ENCODE results near the gene TMEM214.
A peak's percentile ranks its signal among the peaks of the same experiment; 100 is the strongest.

The TMEM214 gene, protein sequence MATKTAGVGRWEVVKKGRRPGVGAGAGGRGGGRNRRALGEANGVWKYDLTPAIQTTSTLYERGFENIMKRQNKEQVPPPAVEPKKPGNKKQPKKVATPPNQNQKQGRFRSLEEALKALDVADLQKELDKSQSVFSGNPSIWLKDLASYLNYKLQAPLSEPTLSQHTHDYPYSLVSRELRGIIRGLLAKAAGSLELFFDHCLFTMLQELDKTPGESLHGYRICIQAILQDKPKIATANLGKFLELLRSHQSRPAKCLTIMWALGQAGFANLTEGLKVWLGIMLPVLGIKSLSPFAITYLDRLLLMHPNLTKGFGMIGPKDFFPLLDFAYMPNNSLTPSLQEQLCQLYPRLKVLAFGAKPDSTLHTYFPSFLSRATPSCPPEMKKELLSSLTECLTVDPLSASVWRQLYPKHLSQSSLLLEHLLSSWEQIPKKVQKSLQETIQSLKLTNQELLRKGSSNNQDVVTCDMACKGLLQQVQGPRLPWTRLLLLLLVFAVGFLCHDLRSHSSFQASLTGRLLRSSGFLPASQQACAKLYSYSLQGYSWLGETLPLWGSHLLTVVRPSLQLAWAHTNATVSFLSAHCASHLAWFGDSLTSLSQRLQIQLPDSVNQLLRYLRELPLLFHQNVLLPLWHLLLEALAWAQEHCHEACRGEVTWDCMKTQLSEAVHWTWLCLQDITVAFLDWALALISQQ

GRCh38 chr2:27032495-27033252, at the start of gene TMEM214:
Gene TMEM214, plus strand, starts transcription at chr2:27032965. Its CDS starts 51 bp downstream, at chr2:27033016.
- peak; percentile 95 for DNase-seq (ENCODE audit: low spot score)

- DNase-seq (ENCODE audit: low spot score), result no peak
These were observed 49.0 kb upstream of the TMEM214 start for GRCh38 chr2:26983746-26984145.

DNA sequence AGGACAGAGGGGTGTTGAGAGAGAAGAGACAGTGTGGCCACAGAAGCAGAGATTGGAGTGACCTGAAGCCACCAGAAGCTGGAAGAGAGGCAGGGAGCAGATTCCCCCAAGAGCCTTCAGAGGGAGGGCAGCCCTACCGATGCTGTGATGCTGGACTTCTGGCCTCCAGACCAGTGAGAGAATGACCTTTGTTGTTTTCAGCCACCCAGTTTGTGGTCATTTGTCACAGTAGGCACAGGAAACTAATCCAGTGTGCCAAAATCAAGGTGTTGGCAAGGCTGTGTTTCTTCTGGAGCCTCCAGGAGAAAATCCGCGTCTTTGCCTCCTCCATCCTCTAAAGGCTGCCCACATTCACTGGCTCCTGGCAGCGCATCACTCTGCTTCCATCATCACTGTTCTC, 47.0 kb upstream of the TMEM214 start:
- DNase-seq (ENCODE audit: low spot score), result no peak

DNA sequence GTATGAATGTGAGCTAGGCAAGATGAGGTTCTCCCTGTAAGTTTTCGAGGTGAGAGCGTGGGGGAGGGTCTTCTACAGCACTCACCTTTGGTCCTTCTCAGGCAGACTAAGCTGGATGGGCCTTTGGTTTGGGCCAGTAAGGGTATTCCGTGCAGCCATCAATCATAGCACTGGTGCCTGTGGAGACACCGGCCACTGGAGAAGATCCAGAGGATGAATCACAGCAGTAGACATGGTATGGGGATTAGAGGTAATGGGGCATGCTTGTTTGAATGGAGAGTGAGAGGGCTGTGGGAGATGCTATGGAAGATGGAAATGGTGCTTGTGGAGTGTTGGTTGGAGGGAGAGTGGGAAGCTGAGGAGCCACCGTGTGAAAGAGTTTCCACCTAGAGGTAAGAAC, 46.2 kb upstream of the TMEM214 start:
- DNase-seq (ENCODE audit: low spot score), result no peak

GRCh38 chr2:26988058-26988860, 44.5 kb upstream of the TMEM214 start:
- DNase-seq (ENCODE audit: low spot score), result peak; percentile 68

DNA sequence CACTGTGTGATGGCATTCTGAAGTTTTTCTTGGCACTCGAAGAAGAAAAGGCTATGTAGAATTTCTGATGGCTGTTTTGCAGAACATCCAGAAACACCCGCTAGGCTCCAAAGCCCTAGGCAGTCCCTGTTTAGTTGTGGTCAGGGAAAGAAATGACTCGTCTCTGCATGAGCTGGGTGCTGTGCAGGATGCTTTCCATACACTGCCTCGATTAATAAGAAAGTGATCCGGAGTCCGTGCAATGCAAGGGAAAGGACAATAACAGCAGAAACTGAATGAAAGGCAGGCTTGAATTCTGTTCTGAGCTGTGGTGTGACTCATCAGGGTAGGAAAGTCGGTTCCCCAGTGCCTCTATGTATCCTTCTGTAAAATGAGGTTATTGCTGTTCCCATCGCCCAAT, 43.6 kb upstream of the TMEM214 start:
- peak; percentile 27 for DNase-seq (ENCODE audit: low spot score)

DNA sequence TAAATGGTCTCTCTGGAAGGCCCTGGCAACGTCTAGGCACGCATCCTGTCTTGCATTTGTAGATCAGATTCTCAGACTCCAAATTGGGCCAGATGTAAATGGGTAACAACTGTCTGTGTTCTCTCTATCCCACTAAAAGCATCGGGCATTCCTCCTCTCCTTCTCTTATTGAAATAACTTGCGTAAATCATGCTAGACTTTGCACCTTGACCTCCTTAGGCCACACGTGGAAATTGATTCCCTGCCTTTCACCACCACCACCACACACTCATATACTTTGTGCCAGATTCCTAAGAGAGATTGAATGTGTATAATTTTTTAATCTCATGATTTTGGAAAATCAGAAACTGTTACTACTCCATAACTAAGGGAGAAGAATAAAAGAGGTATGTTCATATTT, 41.0 kb upstream of the TMEM214 start:
- no peak for DNase-seq (ENCODE audit: low spot score)

- no peak for DNase-seq (ENCODE audit: low spot score)
These were observed 39.0 kb upstream of the TMEM214 start for GRCh38 chr2:26993768-26994167.

DNA sequence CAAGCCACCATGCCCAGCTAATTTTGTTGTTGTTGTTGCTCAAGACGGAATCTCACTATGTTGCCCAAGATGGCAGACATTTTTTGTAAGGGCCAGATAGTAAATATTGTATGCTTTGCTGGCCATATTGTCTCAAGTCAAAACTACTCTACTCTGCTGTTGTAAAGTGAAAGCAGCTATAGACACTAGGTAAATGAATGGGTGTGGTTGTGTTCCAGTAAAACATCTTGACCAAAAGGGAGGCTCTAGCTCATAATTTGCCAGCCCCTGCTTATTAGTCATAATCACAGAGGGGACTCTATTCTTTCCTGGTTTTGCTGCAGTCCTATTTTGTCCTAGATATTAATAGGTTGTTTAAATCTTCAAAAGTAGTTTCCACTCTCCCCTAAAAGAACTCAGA, 37.8 kb upstream of the TMEM214 start:
- DNase-seq (ENCODE audit: low spot score), result no peak

GRCh38 chr2:26997394-26997793, 35.4 kb upstream of the TMEM214 start:
- no peak for DNase-seq (ENCODE audit: low spot score)

GRCh38 chr2:26998323-26998722, 34.4 kb upstream of the TMEM214 start:
- DNase-seq (ENCODE audit: low spot score), result no peak

- DNase-seq (ENCODE audit: low spot score), result no peak
These were observed 32.5 kb upstream of the TMEM214 start for GRCh38 chr2:27000228-27000627.

GRCh38 chr2:27000995-27001394, 31.8 kb upstream of the TMEM214 start:
- no peak for DNase-seq (ENCODE audit: low spot score)

DNA sequence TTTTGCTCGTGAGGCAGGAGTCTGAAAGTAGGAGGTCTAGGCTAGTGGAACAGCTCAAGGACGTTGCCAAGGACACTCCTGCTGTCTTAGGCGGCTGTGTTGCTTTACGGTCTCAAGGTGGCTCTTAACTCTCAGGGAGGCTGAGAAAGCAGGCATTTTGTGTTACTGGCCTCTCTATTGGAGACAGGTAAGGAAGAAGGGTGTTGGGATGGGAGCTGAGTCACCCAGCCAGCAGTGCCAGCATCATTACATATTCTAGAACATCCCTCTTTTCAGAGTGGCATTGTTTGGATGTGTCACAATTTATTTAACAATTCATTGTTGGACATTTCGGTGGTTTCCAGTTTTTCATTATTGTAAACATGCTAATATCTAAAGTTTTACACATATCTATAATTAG, 30.8 kb upstream of the TMEM214 start:
- no peak for DNase-seq (ENCODE audit: low spot score)

GRCh38 chr2:27003007-27003406, 29.8 kb upstream of the TMEM214 start:
- no peak for DNase-seq (ENCODE audit: low spot score)

GRCh38 chr2:27003857-27004256, 28.9 kb upstream of the TMEM214 start:
- peak; percentile 36 for DNase-seq (ENCODE audit: low spot score)

DNA sequence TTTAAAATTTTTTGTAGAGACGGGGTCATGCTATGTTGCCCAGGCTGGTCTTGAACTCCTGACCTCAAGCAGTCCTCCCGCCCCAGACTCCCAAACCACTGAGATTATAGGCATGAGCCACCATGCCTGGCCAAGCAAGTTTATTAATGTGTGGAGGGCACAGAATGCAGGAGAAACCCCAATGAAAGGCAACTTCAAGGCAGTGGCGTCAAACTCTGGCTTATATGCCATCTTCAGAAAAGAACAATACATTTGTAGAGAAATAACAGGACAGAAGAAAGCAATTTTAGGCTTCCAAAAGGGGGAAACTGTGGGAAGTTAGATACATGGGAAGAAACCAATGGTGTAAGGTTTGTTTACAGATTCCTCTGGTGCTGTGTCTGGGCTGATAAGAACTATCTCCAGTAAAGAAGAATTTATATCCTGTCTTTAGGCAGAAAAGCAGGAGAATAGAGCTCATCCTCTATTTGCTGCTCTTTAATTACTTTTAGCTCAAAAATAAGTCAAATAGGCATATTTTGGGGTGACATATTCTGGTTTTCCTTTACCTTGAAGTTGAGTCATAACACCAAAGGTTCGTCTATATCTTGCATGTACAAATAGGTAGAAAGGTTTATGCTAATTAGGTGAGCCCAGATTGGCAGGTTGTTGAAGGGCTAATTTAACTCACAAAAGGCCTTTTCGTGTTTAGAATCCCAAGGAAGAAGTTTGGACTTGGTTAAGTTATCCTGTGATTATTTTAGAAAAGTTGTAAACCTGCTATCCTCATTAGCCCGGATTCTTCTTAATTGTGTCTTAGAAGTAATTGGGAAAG, 26.0 kb upstream of the TMEM214 start:
- DNase-seq (ENCODE audit: low spot score), result no peak

DNA sequence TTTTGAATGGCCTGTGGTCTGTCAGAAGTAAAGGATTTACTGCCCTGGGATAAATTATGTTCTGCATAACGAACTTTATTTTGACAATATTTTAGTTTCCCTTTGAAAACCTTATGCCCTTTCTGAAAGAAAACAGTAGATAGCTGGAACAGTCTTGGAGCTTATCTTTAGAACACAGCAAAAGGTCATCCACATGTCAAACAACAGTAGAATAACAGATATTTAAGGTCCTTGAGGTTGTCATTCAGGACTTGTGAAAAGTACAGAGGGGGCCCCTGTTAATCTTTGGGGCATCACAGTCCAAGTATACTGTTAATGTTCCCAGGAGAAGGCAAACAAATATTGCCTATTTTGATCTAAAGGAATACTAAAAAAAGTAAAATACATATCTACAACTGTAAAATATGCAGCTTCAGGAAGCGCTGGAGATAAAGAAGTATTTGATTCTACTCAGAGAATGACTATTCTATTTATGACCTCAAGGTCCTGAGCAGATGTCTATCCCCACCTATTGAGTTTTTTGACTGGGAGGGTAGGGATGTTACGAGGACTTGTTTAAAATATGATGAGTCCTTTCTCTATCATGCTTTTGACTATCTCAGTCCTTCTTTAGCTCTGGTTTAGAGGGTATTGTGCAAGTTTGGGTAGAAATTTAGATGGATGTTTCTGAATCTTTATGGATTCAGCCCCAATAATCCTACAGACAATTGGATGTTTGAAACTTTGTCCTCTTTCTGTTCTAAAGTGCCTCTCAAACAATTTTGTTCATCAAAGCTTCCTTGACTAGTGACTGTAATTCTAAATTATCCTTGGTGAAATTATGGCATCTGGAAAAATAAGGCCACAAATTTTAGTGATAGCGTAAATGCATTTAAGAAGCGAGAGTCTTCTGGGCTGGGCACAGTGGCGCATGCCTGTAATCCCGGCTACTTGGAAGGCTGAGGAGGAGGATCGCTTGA, 25.1 kb upstream of the TMEM214 start:
- DNase-seq (ENCODE audit: low spot score), result no peak

GRCh38 chr2:27008678-27009077, 24.1 kb upstream of the TMEM214 start:
- DNase-seq (ENCODE audit: low spot score), result no peak

DNA sequence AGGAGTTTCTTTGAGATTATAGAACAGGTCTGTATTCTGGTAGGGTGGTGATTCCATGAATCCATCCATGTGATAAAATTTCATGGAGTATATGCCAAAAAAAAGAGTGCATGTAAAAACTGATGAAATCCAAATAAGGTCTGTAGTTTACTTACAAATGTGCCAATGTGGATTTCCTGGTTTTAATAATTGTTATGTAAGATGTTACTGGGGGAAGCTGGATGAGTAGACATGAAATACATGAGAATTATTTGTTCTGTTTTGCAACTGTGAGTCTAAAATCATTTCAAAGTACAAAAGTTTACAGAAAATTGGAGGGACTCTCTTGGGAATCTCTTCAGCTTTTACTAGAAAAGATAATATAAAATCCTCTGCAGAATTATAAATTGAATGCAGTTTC, 23.7 kb upstream of the TMEM214 start:
- DNase-seq (ENCODE audit: low spot score), result no peak

Data from AG08395 (cell line).